HUDEP-2 (cell line): ENCODE measurements around the gene SMYD2.

Source experiments
- DNase-seq, 76 experiments: peaks; one replicate each; lab custom pipeline; 2025; ENCODE audit not compliant: unreplicated experiment in 76 of 76; lab: John Stamatoyannopoulos, UW

The SMYD2 gene, protein sequence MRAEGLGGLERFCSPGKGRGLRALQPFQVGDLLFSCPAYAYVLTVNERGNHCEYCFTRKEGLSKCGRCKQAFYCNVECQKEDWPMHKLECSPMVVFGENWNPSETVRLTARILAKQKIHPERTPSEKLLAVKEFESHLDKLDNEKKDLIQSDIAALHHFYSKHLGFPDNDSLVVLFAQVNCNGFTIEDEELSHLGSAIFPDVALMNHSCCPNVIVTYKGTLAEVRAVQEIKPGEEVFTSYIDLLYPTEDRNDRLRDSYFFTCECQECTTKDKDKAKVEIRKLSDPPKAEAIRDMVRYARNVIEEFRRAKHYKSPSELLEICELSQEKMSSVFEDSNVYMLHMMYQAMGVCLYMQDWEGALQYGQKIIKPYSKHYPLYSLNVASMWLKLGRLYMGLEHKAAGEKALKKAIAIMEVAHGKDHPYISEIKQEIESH

DNA sequence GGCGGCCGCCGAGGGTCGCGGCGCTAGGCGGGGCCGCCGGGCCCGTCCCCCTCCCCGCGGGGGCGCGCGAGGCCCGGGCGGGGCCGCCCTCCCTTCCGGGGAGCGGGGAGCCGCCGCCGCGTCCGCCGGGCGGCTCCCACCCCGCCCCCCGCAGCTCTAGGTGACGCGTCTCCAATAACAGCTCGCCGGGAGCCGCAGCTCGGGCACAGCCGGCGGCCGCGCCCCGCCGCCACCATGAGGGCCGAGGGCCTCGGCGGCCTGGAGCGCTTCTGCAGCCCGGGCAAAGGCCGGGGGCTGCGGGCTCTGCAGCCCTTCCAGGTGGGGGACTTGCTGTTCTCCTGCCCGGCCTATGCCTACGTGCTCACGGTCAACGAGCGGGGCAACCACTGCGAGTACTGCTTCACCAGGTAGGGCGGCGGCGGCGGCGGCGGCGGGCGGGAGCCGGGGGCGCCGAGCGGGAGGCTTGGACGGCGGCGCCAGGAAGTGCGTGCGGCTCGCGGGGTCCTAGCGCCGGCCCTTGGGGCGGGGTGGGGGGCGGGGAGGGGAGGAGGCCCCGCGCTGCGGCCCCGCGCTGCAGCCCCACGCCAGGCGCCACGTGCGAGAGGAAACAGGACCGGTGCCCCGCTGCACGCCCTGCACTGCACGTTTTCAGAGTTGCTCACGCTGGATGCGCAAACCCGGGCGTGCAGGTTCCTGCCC is at the start of gene SMYD2:
Gene SMYD2 (plus strand): TSS at position 139 of the 699 bp plus-strand sequence. CDS start 96 bp downstream, at position 235.
- peak in 52 of 76 experiments; percentile 6 to 69 (median 44) for DNase-seq

DNA sequence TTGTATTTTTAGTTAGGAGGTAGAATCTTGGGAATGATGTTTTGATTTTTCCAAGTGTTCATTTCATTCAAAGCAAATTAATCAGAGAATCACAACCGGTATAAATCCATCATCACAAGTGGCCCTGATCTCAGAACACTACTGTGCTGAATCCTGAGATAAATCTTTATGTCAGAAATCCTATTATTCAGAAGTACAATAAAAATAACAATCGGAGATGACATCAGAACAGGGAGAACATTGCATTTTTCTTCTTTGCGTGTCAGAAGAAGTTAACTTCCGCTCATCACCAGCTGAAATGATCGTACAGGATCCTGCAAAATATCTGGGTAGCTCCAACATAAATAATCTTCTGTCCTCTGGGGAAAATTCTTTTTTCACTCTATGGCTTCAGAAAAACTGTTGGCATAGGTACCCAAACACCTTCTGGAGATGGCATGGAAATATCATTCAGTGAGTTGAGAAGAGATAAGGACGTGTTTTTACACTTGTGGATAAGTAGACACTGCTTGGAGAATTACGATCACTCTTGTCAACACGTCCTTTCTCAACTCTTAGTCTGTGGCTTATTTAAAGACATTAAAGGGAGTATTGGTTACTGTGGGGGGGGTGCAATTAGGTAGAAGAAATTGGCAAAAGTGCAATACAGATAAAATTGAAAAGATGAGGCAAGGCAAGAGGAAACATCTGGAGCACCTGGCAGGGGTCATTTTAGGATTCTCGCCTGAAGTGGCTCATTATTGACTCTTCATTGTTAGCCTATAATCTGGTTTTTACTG is 46.9 kb upstream of the SMYD2 start:
- DNase-seq = no peak

DNA sequence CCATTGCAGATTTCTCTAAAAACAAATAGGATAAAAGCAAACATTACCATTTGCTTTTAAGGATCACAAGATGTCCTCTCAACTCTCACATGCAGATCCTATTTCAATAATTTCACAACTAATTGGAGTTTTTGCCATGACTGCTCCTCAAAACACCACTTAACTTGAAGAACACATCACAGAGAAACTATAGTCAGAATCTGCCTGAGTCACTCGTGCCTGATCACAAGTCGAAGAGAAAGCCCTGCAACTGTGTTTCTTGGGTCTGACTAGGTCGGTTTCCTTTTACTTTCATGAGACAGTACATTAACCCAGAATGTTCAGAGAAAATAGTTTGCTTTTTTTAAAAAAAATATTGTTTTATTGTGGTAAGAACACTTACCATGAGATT is 46.3 kb upstream of the SMYD2 start:
- DNase-seq = no peak

DNA sequence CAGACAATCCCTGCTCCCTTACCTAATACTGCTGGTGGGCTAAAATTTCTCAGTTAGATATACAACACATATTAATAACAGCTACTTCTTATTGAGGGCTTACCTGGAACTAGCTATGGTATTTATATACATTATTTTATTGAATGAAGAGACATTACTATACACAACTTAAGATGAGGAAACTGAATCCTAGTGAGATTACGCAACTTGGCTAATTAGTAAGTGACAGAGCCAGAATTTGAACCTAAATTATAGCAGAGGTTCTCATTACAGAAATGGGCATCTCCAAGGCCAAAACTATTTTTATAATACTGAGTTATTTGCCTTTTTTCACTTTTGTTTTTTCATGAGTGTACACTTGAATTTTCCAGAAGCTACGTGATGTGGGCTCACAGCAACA is 44.5 kb upstream of the SMYD2 start:
- no peak for DNase-seq

GRCh38 chr1:214241060-214241459 is 39.9 kb upstream of the SMYD2 start:
- DNase-seq = no peak

GRCh38 chr1:214244252-214244651 is 36.7 kb upstream of the SMYD2 start:
- DNase-seq = no peak

DNA sequence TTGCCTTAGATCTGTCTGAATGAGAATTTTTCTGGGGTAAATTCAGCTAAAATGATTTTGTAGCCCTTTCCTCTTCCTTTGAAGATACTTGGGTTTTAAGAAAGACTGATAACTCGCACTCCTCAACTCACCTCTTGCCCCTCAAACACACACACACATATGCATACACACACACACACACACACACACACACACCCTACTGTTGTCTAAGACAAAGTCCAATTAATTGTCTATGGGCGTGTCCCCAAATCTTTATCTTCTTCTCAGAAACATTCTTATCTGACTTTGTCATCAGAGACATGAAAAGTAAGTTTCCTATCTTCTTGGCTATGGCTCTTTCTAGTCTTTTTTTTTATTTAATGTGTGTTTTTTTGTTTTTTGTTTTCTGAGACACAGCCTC is 36.1 kb upstream of the SMYD2 start:
- no peak for DNase-seq

GRCh38 chr1:214247501-214248041 is 33.4 kb upstream of the SMYD2 start:
- DNase-seq = no peak

DNA sequence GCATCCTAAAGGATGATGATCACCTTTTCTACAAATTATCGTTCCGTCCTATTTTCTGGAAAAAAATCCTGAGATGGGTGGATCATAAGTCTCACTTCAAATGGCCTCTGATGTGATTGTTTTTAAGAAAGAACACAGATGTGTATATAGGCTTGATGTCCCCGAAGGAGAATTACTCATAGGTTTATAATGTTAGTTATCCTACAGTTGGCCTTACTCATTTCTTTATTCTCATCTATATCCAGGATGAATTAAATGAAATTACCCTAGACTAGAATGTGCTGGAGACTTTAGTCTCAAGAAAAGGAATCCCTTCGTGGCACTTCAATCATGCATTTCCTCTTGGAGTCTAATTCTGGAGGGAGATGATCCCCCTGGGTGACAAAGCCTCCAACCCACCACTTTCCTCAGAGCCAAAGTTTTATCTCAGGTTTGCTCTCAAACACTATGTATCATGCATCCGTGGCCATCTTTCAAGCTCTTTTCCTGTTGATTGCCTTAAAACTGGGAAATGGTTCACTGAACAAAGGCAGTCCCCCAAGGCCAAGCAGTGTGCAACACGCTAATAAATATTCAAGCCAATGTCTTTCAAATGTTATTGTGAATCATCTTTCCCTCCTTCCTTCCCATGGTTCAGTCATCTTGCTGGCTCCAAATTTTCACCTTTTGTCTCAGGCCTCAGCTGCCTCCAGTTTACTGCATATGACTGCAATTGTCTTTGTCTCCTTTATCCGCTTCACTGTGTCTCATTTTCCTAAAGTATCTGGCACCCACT is 32.5 kb upstream of the SMYD2 start:
- DNase-seq = no peak

DNA sequence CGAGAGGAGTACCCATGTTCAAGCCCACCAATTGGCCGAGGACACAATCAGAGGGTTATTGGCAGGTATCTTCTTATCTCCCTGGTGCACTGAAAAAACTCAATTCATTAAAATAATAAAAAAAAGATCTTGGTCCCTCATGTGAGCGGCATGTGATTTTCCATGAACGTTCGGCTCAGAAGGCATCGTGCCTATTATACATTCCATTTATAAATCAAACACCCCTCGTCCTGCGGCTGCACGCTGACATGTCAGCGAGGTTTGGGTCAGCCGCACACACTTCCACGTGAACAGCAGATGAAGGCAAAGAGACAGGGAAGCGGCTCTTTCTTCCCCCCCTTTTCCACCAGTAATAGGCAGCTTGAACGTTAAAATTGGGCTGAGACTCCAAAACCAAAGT is 31.3 kb upstream of the SMYD2 start:
- no peak for DNase-seq

DNA sequence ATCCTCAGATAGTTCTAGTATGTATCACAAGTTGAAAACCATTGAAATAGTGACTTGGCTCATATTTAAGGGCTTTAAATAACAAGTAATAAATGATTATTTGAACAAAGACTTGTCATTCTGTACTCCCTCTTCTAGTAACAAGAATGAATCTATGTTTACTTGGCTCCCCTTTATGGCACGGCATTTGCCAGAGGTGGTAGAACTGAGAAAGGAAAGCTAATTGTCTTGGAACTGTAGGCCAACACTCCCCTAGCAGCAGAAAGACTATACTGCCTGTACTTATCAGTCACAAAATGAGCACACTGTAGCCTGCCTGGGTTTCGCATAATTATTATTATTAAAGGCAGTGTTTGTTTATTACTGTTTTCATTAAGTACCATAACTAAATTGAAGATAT is 29.6 kb upstream of the SMYD2 start:
- no peak for DNase-seq

DNA sequence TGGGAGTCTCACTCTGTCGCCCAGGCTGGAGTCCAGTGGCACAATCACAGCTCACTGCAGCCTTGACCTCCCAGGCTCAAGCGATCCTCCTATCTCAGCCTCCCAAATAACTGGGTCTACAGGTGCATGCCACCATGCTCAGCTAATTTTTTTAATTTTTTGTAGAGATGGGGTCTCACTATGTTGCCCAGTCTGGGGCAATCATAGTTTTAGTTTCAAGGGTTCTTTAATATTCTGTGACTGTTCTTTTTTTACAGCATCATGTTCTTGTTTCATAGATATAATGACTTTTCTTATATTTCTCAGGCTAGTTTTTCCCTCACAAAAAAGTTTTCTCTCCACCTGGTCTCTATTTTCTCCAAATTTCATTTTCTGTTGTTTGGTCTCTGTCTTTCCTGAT is 25.4 kb upstream of the SMYD2 start:
- DNase-seq = no peak

GRCh38 chr1:214259353-214259977 is 21.5 kb upstream of the SMYD2 start:
- no peak for DNase-seq

- DNase-seq = no peak
Measured at GRCh38 chr1:214260561-214261205, 20.3 kb upstream of the SMYD2 start.

GRCh38 chr1:214261206-214262123 is 19.5 kb upstream of the SMYD2 start:
- peak in 61 of 76 experiments; percentile 5 to 77 (median 47) for DNase-seq

DNA sequence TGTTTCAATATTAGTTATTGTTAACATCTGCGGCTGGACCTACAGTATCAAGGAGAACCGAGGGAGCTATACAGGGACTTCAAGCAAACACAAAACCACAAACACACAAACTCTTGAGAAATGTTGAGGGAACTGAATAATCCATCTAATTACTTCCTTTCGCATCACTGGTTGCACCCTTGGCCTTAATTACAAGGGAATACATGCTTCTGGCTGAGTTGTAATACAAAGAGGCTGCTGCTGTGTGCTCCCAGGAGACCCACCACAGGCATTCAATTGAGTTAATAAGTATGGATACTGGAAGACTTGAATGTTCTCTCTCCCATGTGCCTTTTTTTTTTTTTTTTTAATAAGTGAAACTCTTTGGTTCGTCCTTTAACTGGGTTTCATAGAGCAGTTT is 16.8 kb upstream of the SMYD2 start:
- no peak for DNase-seq

DNA sequence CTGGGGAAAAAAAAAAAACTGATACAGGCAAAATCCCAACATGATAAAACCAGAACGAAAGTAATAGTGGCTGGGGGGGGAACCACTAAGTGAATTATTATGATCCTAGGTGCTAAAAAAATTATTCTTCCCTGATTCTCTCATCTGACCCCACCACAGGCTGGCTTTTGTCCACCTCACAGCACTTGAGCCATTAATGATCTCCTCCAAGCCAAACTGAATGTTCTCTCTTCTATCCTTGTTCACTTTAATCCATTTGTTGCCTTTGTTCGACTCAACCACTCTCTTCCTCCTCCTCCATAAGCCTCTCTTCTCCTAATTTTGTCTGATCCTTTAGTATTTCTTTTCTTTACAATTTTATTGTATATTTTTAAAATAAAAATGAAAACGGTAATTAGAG is 16.0 kb upstream of the SMYD2 start:
- no peak for DNase-seq

GRCh38 chr1:214270097-214270650 is 10.8 kb upstream of the SMYD2 start:
- no peak for DNase-seq
